MM.1S (cell line): Measurements from ENCODE around the gene COL4A5.
A peak's percentile ranks its signal among the peaks of the same experiment; 100 is the strongest.

Experiments used
- DNase-seq: peaks from one replicate; pipeline ENCODE4 v3.0.0-alpha.2; 2015
- H2AFZ ChIP-seq: fragments of 300-600 bp; sonication (generic); 2 replicates; pipeline ENCODE4 v1.6.0; 2016; ENCODE audit warnings: antibody characterized with exemption, low read length
- H3F3A ChIP-seq: fragments of 300-600 bp; sonication (generic); 2 replicates; pipeline ENCODE4 v1.6.1; 2016; ENCODE audit warnings: mild to moderate bottlenecking, antibody characterized with exemption, low read length, moderate library complexity, mixed read lengths; ENCODE audit not compliant: insufficient read depth
- H3K27ac ChIP-seq: fragments of 300-600 bp; sonication (generic); 2 replicates; pipeline ENCODE4 v1.5.1; 2016; ENCODE audit warnings: mild to moderate bottlenecking, low read length
- H3K27me3 ChIP-seq: fragments of 300-600 bp; sonication (generic); replicated peaks from 2 replicates; pipeline ENCODE4 v1.6.0; 2016; ENCODE audit warnings: low read length; ENCODE audit not compliant: insufficient read depth
- H3K36me3 ChIP-seq: fragments of 300-600 bp; sonication (generic); replicated peaks from 2 replicates; pipeline ENCODE4 v1.6.1; 2016; ENCODE audit warnings: mild to moderate bottlenecking, low read length, mixed read lengths; ENCODE audit not compliant: insufficient read depth
- H3K4me1 ChIP-seq: fragments of 300-600 bp; sonication (generic); 2 replicates; pipeline ENCODE4 v1.6.1; 2016; ENCODE audit warnings: low read length, mixed read lengths
- H3K4me2 ChIP-seq: fragments of 300-600 bp; sonication (generic); 2 replicates; pipeline ENCODE4 v1.6.0; 2016; ENCODE audit warnings: low read depth, low read length
- H3K4me3 ChIP-seq: fragments of 300-600 bp; sonication (generic); 2 replicates; pipeline ENCODE4 v1.5.1; 2016; ENCODE audit warnings: low read length, mixed read lengths
- H3K79me2 ChIP-seq: fragments of 300-600 bp; sonication (generic); 2 replicates; pipeline ENCODE4 v1.6.1; 2016; ENCODE audit warnings: mixed run types, low read length, mixed read lengths
- H3K9ac ChIP-seq: fragments of 300-600 bp; sonication (generic); 2 replicates; pipeline ENCODE4 v1.6.1; 2016; ENCODE audit warnings: low read length, mixed read lengths
- H3K9me2 ChIP-seq: fragments of 300-600 bp; sonication (generic); replicated peaks from 2 replicates; pipeline ENCODE4 v1.6.1; 2016; ENCODE audit warnings: mild to moderate bottlenecking, low read length, mixed read lengths; ENCODE audit not compliant: insufficient read depth
- H3K9me3 ChIP-seq: fragments of 300-600 bp; sonication (generic); replicated peaks from 2 replicates; pipeline ENCODE4 v1.6.1; 2016; ENCODE audit warnings: mild to moderate bottlenecking, low read length, mixed read lengths; ENCODE audit not compliant: insufficient read depth
- H4K20me1 ChIP-seq: fragments of 300-600 bp; sonication (generic); 2 replicates; pipeline ENCODE4 v1.6.1; 2016; ENCODE audit warnings: mild to moderate bottlenecking, low read length, moderate library complexity, mixed read lengths; ENCODE audit not compliant: insufficient read depth
- CTCF ChIP-seq: fragments of 300-600 bp; sonication (generic); IDR thresholded peaks from 2 replicates; pipeline ENCODE4 v1.5.1; 2016; ENCODE audit warnings: antibody characterized with exemption, low read length, mixed read lengths
- EZH2 ChIP-seq: fragments of 300-600 bp; sonication (generic); optimal IDR thresholded peaks from 2 replicates; pipeline ENCODE3; 2017; ENCODE audit warnings: low read depth, mild to moderate bottlenecking, antibody characterized with exemption, low read length, mixed read lengths
- EZH2phosphoT487 ChIP-seq: fragments of 300-600 bp; sonication (generic); IDR thresholded peaks from 2 replicates; pipeline ENCODE4 v1.6.1; 2018; ENCODE audit warnings: antibody characterized with exemption, low read length

Gene COL4A5

DNA sequence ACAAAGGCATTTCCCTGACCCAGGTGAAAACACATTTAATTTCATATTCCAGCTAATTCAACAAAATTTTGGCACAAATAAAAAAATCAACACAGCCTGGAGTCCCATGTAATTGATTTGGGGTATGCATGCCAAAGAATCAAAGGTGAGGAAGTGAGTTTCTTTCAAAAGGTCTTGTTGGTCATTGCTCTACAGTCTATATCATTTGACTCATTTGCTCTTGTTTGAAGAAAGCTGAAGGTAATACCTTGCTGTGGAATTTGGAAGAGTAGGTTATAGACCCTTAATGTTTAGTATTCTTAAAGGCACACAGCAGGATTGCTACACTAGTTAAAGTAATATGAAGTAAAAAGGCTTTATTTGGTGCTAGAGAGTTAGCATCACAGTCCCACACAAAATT lies 26.9 kb upstream of the COL4A5 start:
- Histone ChIP-seq H3K4me2 (no peak overlapping the region), H3K36me3 (no peaks in the 10 kb centered on the region), H3K4me1 (peaks cover 5% of the 10 kb centered on the region; the same call in 1 of the 2 replicates), H3K4me3 (no peak overlapping the region), H3F3A (no peaks in the 10 kb centered on the region), H2AFZ (no peak overlapping the region), H3K27me3 (no peaks in the 10 kb centered on the region), H3K9me2 (no peaks in the 10 kb centered on the region), H3K27ac (no peak overlapping the region), H3K79me2 (no peaks in the 10 kb centered on the region), H3K9ac (no peak overlapping the region), H3K9me3 (no peaks in the 10 kb centered on the region), H4K20me1 (no peaks in the 10 kb centered on the region)
- DNase-seq, result no peak
- no peak for TF ChIP-seq EZH2phosphoT487
- no peak for TF ChIP-seq EZH2
- no peak for TF ChIP-seq CTCF

DNA sequence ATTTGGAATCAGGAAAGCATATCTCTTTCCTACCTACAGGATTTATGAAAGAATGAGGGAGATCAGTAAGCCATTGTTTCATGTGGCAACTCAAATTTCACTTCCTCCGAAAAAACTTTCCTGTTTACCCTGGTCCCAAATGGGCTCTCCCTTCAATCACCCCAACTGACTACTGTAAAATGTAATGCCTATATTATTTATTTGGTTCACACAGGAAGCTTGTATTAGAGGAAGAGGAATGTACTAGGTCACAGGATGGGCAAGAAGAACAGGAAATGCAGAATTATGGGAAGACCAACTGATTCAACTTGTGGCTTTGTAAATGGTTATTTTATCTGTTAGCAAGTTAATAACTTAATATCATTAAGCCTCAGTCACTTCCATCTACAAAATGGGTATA lies 24.5 kb upstream of the COL4A5 start:
- no peaks in the 10 kb centered on the region for H3K27me3 ChIP-seq
- no peak overlapping the region for H3K4me2 ChIP-seq
- H3K79me2 ChIP-seq, result no peaks in the 10 kb centered on the region
- no peak overlapping the region for H3K9ac ChIP-seq
- no peak overlapping the region for H3K27ac ChIP-seq
- TF ChIP-seq EZH2phosphoT487 (no peak), EZH2 (no peak), CTCF (no peak)
- DNase-seq, result no peak
- no peaks in the 10 kb centered on the region for H3K9me2 ChIP-seq
- no peaks in the 10 kb centered on the region for H3K36me3 ChIP-seq
- H3K4me3 ChIP-seq, result no peak overlapping the region
- H4K20me1 ChIP-seq, result no peaks in the 10 kb centered on the region
- no peaks in the 10 kb centered on the region for H3F3A ChIP-seq
- H2AFZ ChIP-seq, result no peak overlapping the region
- peaks cover 6% of the 10 kb centered on the region; the same call in 1 of the 2 replicates for H3K4me1 ChIP-seq
- H3K9me3 ChIP-seq, result no peaks in the 10 kb centered on the region

DNA sequence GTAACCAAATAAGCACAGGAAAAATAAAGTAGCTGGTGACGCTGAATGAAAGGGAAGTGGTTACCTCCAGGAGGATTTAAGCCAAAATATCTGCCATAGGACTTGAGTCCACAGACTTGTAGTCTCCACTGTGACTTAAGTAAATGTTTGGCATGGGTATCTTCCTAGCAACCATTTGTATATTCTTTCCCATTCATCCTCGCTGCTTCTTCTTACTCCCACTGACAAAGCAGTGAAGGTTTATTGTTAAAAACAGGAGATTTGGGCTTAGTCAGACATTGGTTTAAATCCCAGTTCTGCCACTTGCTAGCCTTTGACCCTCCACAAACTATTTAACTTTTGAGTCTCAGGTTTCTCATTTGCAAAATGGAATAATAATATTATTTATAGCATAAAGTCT lies 23.7 kb upstream of the COL4A5 start:
- Histone ChIP-seq H3K4me2 (no peak overlapping the region), H3K27me3 (no peaks in the 10 kb centered on the region), H4K20me1 (no peaks in the 10 kb centered on the region), H3K9me2 (no peaks in the 10 kb centered on the region), H3K9me3 (no peaks in the 10 kb centered on the region), H3F3A (no peaks in the 10 kb centered on the region), H2AFZ (no peak overlapping the region), H3K27ac (no peak overlapping the region), H3K4me1 (peaks cover 6% of the 10 kb centered on the region; the same call in 1 of the 2 replicates), H3K36me3 (no peaks in the 10 kb centered on the region), H3K9ac (no peak overlapping the region), H3K4me3 (no peak overlapping the region), H3K79me2 (no peaks in the 10 kb centered on the region)
- DNase-seq, result no peak
- TF ChIP-seq EZH2 (no peak), CTCF (no peak), EZH2phosphoT487 (no peak)

DNA sequence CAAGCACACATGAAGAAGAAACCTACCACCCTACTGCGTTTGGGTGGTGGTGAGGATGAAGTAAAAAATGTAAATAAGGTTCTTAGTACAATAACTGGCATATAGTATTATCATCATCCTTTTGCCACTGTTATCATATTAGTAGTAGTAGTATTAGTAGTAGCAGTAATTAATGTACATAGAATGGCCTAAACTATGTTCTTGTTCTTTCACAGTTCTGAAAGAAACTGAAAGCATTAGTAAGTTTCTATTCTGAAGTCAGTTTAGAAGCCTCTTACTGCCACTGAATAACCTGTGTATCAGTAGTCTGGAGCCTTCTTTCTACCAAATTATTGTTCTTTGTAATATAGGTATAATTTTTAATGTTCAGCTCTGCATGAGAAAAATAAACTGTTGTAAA lies 22.4 kb upstream of the COL4A5 start:
- Histone ChIP-seq H3K36me3 (no peaks in the 10 kb centered on the region), H3K9ac (no peak overlapping the region), H3K27ac (no peak overlapping the region), H3K4me1 (peaks cover 6% of the 10 kb centered on the region; the same call in 1 of the 2 replicates), H3K4me2 (no peak overlapping the region), H3K4me3 (no peak overlapping the region), H3K79me2 (no peaks in the 10 kb centered on the region), H3K27me3 (no peaks in the 10 kb centered on the region), H4K20me1 (no peaks in the 10 kb centered on the region), H3K9me2 (no peaks in the 10 kb centered on the region), H2AFZ (no peak overlapping the region), H3K9me3 (no peaks in the 10 kb centered on the region), H3F3A (no peaks in the 10 kb centered on the region)
- no peak for TF ChIP-seq EZH2
- TF ChIP-seq EZH2phosphoT487, result no peak
- no peak for TF ChIP-seq CTCF
- peak; percentile 15 for DNase-seq
